Astrocyte of the cerebellum (primary cell): ENCODE data around the gene DOCK1.
"Not testable (repeated sequence)": the region's sequence is repeated elsewhere in the genome, so short reads cannot be mapped to it uniquely, and the experiment has no call there.

Experiments used
- DNase-seq: peaks from one replicate; pipeline ENCODE4 v3.0.0-alpha.2; 2011; ENCODE audit warnings: low read depth
- H3K4me3 ChIP-seq: 2 replicates; pipeline ENCODE4 v1.5.1; 2011; ENCODE audit warnings: mild to moderate bottlenecking, low read depth, low read length, moderate library complexity
- CTCF ChIP-seq: IDR thresholded peaks from 2 replicates; pipeline ENCODE4 v1.5.1; 2012; ENCODE audit warnings: low read length, low read depth, moderate library complexity, mild to moderate bottlenecking; ENCODE audit errors: missing control alignments
- in situ Hi-C: cut with HindIII; loops from 2 replicates; pipeline ENCODE4 v1.10.0; 2017; ENCODE audit warnings: low sequenced_read_pairs

The DOCK1 gene

DNA sequence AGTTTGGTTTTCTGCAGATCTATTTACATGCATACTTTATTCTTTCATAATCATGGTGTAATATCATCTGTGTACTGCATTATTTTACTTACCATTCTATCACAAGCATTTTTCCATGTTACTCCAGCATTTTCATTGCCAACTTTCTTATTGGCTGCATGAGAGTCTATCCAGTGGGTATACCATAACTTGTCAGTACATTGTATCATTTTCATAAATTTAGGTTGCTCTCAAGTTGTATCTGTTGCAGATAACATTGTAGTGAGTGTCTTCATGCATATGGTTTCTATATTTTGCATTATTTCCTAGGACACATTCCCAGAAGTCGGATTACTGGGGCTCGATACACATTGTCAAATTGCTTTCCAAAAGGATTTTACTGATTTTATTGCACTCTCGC, 378.3 kb downstream of the DOCK1 start:
- no peak for DNase-seq
- no peak overlapping the region for H3K4me3 ChIP-seq
- TF ChIP-seq CTCF, result no peak
- in situ Hi-C loops, result no loop called here

GRCh38 chr10:127290850-127291249, 385.6 kb downstream of the DOCK1 start:
- no peak for TF ChIP-seq CTCF

DNA sequence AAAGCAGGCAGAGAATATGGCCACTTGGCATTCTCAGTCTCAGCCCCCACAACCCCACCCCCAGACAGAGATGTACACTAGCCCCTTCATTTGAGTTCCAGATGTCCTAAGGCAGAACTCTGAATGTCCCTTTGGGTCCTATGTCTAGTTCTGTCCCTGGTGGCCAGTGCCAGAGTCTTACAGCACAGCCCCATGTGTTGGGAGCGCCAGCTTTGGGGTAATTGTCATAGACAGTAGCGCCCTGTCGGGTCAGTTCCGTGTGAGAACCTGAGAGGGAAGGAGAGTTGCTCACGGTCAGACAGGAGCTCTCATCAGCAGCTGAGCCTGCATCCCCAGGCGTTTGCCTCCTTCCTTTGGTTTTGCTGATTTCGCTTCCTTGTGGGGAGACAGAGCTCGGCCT, 386.1 kb downstream of the DOCK1 start:
- no peak for TF ChIP-seq CTCF
- in situ Hi-C loops, result no loop called here
- no peak for DNase-seq
- H3K4me3 ChIP-seq, result no peak overlapping the region

More at GRCh38 chr10:127290850-127291249, 385.6 kb downstream of the DOCK1 start:
- in situ Hi-C loops, result no loop called here
- H3K4me3 ChIP-seq, result no peak overlapping the region
- no peak for DNase-seq

DNA sequence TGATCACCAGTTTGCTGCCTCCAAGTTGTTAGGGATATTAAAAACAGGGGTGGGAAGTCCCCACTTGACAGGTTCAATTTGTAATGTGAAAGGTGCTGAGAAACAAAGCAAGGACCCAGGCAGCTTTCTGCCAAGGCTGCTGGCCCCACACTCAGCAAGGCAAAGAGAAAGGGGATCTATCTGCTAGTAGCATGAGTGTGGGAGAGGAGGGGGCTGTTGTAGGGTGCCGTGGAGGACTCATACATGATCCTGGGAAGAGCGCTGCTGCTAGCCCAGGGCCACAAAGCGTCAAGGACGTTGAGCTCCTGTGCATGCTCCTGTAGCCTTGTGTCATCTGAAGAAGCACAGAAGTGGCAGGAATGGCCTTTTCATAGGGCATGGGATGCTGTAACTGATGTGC, 387.7 kb downstream of the DOCK1 start:
- DNase-seq, result no peak
- in situ Hi-C loops, result no loop called here
- TF ChIP-seq CTCF, result no peak
- H3K4me3 ChIP-seq, result no peak overlapping the region

GRCh38 chr10:127293640-127294039, 388.4 kb downstream of the DOCK1 start:
- in situ Hi-C loops, result no loop called here
- H3K4me3 ChIP-seq, result no peak overlapping the region
- DNase-seq, result no peak
- no peak for TF ChIP-seq CTCF

DNA sequence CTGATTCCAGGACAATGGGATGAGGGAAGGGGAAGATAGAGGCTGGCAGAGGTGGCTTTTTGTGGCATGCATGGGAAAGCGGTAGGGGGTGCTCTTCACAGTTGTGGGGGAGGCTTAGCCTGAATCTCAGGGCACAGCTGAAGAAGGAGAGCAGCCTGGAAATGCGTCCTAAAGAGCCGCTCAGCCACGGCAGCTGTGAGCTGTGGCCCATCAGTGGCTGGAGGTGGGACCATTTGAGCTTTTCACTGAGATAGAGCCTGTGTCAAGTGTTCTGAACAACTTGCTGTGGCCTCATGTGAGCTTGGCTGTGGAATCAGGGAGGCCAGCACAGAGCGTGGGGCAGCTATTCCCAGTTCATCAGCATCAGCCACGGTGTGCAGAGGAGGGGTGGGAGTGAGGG, 391.5 kb downstream of the DOCK1 start:
- no peak for TF ChIP-seq CTCF
- no peak overlapping the region for H3K4me3 ChIP-seq
- in situ Hi-C loops, result no loop called here
- no peak for DNase-seq

DNA sequence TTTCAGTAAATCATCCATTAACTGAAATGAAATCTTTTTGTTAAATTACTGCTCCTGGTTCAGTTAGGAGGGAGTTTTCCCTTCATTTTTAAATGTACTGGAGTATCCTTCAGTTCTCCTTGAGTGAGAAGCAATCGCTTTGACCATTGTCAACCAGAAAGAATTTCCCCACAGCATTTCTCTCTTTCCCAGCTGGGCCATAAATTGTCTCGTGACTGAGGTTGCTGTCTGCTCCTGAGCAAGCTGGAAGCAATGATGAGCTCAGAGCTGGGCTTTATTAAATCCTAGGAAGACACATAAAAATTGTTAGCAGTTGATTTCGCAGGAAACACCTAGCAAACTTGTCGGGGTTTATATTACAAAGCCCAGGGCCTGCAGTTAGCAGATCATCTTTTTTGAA, 393.2 kb downstream of the DOCK1 start:
- no peak for DNase-seq
- no peak overlapping the region for H3K4me3 ChIP-seq
- TF ChIP-seq CTCF, result no peak
- in situ Hi-C loops, result no loop called here

DNA sequence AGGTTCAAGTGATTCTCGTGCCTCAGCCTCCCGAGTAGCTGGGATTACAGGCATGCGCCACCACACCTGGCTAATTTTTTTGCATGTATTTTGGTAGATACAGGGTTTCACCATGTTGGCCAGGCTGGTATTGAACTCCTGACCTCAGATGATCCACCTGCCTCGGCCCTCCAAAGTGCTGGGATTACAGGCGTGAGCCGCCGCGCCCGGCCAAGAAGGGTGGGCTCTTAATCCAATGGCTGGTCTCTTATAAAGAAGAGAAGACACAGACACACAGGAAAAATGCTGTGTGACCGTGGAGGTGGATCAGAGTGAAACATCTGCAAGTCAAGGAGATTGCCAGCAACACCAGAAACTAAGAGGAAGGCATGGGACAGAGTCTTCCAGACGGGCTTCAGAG, 394.0 kb downstream of the DOCK1 start:
- H3K4me3 ChIP-seq, in situ Hi-C loops, DNase-seq: not testable (repeated sequence)
